SHP77 treated with DMSO at 0.1 percent for 48 hours (cell line): Measurements from ENCODE around the gene ASPA.
"Not testable (repeated sequence)": the region's sequence is repeated elsewhere in the genome, so short reads cannot be mapped to it uniquely, and the experiment has no call there.

Experiments
- DNase-seq: peaks from one replicate; lab custom pipeline; 2025; lab: John Stamatoyannopoulos, UW

The ASPA gene

DNA sequence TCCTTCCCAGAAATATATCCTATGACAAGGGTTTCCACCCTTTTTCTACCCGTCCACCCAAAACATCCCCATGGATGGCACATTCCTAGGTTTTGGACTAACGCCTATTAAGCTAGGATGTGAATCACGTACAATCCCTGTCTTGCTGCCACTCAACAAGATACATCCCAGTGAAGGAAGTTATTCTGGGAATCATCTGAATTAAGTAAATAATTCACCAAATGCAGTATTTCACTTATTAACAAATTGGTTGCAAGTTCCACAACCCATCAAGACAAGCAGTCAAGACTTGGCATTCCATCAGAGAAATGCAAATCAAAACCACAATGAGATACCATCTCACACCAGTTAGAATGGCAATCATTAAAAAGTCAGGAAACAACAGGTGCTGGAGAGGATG is 32.1 kb downstream of the ASPA start:
- no peak for DNase-seq

GRCh38 chr17:3510090-3510489 is 34.3 kb downstream of the ASPA start:
- DNase-seq = no peak

GRCh38 chr17:3511852-3512504 is 36.2 kb downstream of the ASPA start:
- DNase-seq = no peak

GRCh38 chr17:3512505-3513171 is 36.8 kb downstream of the ASPA start:
- peak; percentile 31 for DNase-seq

GRCh38 chr17:3513305-3514035 is 37.7 kb downstream of the ASPA start:
- peak; percentile 87 for DNase-seq

DNA sequence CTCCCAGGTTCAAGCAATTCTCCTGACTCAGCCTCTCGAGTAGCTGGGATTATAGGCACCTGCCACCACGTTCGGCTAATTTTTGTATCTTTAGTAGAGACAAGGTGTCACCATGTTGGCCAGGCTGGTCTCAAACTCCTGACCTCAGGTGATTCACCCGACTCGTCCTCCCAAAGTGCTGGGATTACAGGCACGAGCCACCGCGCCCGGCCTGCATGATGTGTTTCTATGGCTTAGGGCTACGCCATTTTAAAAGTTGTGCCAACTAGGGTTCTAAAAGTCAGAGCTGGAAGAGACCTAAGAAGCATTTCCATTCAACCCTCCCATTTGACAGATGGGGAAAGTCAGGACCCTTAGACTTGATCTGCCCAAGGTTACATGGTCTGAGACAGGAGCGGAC is 38.4 kb downstream of the ASPA start:
- DNase-seq = not testable (repeated sequence)

DNA sequence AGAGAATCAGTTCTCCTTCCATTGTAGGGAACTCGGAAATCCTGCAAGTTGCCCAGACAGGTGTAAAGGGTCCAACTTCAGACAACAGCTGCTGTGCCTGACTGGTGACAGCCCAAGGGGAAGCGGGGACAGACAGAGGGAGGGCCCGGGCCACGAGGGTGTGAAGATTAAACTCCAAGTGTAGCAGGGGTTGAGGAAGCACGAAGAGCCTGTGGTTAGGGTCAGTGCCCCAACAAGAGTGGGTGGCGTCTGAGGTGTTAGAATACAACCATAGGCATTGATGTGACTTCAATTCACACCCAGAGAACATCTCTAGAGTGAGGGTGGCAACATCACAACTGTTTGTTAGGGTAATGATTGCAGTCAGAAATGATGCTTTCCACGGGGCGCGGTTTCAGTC is 39.1 kb downstream of the ASPA start:
- no peak for DNase-seq

GRCh38 chr17:3519472-3519871 is 43.7 kb downstream of the ASPA start:
- not testable (repeated sequence) for DNase-seq

GRCh38 chr17:3524024-3524423 is 48.2 kb downstream of the ASPA start:
- no peak for DNase-seq

GRCh38 chr17:3526491-3526890 is 50.7 kb downstream of the ASPA start:
- DNase-seq = no peak

- DNase-seq = no peak
Measured at GRCh38 chr17:3526971-3527370, 51.2 kb downstream of the ASPA start.

DNA sequence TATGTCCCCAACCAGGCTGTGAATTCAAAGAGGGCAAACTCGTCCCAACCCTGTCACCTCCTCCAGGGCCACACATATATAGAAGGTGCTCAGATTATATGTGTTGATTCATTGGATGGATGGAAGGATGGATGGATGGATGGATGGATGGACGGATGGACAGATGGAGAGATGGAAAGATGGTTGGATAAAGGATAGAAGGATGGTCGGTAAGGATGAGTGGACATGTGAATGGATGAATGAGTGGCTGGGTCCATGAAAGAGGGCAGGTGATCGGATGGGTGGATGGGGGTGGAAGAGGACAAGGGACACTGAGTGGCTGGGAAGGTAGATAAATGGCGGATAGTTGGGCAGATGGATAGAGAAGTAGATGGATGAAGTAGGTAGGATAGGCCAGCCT is 51.7 kb downstream of the ASPA start:
- no peak for DNase-seq

DNA sequence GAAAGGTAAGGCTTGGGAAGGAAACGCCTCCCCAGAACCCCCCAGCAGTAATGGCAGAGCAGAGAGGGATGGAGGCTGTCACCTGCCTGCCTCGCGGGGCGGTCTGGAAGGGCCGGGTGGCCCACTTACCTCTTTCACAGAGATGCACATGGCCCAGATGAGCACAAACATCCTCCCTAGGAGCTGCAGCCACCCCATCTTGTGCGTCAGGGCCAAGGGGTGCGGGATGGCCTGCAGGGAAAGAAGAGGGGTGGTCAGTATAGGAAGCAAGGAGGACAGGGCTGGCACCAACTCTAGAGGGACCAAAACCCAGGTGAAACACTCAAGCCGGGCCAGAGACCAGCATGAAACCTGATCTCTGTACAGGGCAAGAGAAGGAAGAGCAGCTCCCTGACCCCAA is 52.1 kb downstream of the ASPA start:
- DNase-seq = no peak

DNA sequence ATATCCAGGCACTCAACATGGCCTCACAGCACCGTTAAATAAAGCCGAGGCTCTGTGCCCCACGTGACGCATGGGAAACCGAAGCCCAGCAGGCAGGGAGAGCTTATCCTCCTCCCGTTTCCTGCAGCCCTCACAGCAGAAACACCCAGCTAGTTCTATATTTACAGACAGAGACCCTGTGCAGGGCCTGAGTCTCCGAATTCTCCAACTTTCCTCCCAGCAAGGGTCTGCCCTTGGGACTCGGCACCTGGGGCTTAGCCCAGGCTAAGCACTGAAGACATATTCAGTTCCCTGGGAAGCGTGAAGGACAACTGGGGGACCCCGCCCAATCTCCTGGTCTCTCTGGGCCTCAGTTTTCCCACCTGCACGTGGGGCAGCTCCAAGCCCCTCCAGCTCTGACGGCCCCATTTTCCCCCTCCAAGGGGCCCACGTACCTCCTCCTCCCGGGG is 52.6 kb downstream of the ASPA start:
- DNase-seq = no peak

DNA sequence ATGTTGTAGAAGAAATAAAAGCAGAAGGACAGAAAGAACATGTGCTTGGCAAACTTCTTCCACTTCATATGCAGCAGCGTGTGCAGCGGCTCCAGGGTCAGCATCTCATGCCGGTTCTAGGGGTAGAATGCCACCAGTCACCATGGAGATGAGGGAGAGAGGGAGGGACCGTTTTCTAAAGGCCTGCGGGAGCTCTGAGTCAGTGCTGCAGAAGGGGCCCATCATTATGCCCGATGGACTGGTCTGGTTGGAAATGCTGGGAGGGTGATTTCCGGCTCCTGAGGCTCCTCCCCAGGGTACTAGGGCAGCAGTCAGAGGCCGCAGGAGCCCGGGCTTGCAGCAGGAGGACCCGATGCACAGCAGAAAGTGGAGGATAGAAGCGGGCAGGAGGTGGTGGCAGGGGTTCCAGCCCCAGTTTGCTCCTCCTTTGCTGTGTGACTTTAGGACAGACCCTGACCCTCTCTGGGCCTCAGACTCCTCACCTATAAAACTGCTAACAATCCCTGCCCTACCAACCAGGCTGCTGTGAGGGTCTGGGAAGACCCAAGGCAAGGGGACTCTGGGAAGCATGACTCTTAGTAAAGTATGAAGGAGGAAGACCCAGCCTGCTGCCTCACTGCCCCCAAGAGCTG is 53.2 kb downstream of the ASPA start:
- no peak for DNase-seq

- DNase-seq = no peak
Measured at GRCh38 chr17:3529817-3530741, 54.3 kb downstream of the ASPA start.

DNA sequence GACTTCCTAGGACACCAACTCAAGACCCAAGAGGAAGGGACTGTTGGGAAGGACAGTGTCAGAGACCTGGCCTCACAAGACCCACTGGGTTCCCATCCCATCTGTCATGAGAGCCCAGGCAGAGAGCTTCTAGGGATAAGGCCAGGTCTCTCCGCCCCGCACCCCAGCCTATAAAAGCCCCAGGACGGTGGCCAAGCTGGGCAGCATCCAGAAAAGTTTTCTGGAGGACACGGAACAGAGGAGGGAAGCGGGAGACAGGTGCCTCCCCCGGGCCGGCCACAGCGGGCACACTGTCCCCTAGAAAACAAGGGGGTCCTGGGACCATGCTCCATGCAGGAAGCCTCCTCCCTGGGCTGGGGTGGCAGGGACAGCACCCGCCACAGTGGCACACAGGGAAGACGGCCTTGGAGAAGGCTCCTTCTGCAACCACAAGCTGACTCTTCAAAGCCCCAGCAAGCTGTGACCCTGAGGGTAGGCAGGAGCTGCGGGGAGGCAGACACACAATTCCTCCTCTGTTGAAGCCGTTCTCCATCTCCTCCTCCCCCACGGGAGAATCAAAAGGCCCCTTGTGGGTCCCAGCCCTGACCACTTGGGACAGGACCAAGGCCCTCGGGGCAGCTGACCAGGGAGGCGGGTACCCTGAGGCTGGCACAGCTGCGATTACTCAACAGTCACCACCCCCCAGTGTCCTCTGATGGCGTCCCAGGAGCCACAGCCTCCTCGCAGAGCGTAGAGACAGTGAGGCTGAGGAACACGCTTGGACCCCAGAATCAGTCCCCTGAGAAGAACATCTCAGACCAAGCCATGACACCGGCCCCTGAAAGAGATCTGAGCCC is 55.7 kb downstream of the ASPA start:
- no peak for DNase-seq

DNA sequence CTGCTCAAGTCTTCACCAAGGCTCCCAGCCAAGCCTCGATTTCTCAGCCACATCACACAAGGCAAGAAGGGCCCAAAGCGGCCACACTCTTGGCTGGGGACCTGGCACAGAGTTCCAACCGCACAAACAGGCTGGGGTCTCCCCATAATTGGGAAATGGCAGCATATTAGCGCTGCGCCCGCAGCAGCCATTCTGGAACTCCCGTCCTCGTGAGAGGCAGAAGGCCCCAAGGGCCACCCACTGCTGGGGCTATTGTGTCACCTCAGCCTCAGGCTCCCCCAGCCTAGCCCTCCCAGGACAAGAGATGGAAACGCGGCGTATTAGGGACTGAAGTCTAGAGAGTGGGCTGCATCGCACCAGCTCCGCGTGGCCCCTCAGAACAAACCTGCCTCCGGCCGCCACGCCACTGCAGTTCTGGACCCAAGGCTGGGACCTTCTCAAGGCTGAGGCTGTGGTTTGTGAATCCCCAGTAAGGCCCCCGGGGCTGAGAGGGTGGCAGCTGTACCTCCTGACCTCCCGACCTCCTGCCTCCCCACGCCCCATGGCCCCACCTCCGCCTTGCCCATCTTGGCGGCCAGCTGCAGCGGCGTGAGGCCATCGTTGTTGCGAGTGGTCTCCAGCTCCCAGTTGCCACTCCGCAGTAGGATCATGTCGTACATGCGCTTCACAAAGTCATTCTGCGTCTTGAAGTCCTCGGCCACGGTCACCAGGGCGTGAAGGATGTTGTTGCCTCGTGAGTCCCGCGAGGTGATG is 56.5 kb downstream of the ASPA start:
- DNase-seq = no peak

- no peak for DNase-seq
Measured at GRCh38 chr17:3532859-3533142, 57.0 kb downstream of the ASPA start.

DNA sequence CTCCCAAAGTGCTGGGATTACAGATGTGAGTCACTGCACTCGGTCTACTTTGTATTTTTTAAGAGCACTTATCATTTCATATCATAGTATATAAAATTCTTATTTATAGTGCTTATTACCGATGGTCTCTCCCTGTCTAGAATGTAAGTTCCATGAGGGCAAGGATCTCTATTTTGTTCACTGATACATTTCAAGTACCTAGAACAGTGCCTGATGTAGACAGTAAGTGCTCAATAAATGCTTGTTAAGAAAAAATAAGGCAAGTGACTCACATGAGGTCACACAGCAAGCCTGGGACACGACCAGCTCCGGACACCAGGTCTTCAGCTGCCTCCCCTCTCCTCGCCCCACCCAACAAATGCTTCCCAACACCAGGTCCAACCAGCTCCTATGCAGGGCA is 58.0 kb downstream of the ASPA start:
- no peak for DNase-seq
